GM18867 (cell line): ENCODE data around the gene ACOT7.

Experiments used
- ATAC-seq: cut with Tn5 transposase; IDR thresholded peaks from one replicate; pipeline ENCODE4 v1.9.1; 2021; ENCODE audit warnings: mild to moderate bottlenecking, moderate library complexity; ENCODE audit not compliant: unreplicated experiment

ACOT7 gene

DNA sequence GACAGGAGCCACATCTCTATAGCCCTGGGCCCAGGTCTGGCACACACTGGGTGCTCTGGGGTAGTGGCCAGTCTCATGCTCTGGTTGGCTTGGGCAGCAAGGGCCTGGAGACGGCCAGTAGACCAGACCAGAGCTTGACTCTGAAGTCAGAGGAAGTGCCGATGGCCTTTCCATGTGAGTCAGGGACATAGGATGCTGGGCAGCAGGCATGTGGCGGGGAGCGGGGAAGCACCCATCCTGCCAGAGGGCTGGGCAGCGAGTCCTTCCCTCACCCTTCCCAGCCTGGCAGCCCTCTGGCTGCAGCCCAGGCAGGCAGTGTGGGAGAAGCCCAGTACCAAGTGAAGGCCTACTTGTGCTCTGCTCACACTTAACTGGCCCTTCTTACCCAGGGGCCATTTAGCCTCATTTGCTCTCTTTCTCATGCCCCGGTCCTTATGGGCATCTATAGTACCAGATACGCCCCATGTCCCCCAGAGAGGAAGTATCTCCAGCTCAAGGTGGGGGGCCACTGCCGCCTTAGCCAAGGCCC is 136.0 kb downstream of the ACOT7 start:
- ATAC-seq, result no peak

- ATAC-seq, result no peak
These were observed 136.9 kb downstream of the ACOT7 start for GRCh38 chr1:6256645-6257044.

DNA sequence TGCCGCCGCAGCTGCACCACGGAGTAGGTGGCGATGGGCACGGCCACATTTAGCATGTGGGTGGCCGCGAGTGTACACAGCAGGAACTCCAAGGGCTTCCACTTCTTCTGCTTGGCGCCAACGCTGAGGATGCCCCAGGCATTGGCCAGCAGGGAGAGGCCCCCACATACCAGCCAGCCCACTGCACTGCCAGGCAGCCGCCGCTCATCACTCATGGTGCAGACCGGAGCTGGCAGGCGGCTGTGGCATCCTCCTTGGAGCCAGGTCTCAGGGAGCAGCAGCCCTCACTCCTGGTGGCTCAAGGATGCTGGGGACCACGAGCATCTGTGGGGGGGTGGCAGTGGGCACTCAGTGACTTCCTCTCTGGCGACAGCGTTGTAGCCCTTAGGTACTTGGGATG is 138.9 kb downstream of the ACOT7 start:
- ATAC-seq, result no peak

GRCh38 chr1:6253380-6253779 is 140.2 kb downstream of the ACOT7 start:
- no peak for ATAC-seq

GRCh38 chr1:6252374-6252710 is 141.2 kb downstream of the ACOT7 start:
- ATAC-seq, result no peak

DNA sequence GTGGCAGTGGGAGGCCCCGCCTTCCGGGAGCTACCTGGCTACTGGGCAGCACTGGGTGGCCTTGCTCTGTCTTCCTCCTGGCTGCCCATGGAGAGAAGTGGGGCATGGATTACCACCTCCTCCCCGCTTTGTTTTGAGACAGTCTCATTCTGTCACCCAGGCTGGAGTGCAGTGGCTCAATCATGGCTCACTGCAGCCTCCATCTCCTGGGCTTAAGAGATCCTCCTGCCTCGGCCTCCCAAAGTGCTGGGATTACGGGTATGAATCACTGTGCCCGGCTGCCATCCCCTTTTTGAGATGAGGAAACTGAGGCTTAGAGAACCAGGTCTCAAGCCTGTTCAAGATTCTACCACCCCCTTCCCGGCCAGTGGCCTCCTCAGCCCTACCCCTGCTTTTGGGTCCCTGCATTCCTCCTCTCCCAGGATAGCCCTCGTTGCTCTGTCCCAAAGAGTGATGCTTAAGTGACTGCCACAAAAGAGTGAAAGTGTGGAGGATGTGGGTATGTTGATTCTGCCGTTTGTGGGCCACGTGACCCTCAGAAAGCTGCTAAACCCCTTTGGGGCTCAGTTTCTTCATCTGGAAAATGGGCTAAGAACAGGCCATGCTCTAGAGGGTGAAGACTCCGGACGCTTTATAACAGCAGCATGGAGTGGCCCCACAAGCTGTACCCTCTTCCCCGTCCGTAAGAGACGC is 141.7 kb downstream of the ACOT7 start:
- ATAC-seq, result no peak

DNA sequence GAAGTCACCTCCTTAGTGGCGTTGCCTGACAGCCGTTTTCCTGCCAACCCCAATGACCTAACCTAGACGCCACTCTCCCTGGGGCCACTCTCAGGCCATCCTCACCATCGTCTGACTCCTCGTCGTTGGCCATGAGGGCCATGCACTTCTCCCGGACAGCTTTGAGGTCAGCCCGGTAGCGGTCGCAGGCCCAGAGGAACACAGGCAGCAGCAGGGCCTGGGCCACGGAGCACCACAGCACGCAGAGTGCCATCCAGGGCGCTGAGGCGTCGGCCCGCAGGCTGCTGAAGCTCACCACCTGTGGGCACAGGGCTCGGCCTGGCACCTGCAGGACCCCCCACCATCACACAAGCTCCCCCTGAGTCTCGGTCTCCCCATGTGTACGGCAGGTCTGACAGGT is 142.3 kb downstream of the ACOT7 start:
- ATAC-seq, result no peak

GRCh38 chr1:6249739-6250689 is 143.6 kb downstream of the ACOT7 start:
- no peak for ATAC-seq

GRCh38 chr1:6248932-6249738 is 144.4 kb downstream of the ACOT7 start:
- no peak for ATAC-seq

DNA sequence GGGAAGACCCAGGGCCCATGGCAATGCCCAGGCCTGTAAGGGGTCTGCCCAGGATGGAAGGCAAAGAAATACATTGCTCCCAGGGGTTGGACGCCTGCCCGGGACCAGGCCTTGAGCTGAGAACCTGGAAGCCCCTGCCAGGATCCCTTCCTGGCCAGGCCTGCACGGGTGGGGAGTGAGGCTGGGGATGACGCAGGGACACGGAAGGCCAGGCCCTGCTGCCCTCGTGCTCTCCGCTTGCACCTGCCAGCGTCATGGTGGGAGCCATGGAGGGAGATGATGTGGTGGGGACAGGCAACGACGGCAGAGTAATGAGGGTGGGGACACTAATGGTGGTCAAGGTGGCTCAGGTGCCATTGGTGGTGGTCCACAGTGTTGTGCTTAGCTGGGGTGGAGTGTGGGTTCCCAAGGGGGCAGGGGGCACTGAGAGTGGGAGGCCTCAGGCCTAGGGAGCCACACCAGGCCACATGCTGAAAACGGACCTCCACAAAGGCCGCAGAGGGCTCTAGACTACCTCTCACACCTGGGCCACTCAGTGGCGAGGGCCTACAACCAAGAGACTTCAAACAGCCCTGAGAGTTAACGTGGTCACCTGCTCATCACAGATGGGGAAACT is 145.3 kb downstream of the ACOT7 start:
- ATAC-seq, result no peak

- ATAC-seq, result no peak
These were observed 145.9 kb downstream of the ACOT7 start for GRCh38 chr1:6247651-6248050.

- no peak for ATAC-seq
These were observed 146.8 kb downstream of the ACOT7 start for GRCh38 chr1:6246497-6247467.

DNA sequence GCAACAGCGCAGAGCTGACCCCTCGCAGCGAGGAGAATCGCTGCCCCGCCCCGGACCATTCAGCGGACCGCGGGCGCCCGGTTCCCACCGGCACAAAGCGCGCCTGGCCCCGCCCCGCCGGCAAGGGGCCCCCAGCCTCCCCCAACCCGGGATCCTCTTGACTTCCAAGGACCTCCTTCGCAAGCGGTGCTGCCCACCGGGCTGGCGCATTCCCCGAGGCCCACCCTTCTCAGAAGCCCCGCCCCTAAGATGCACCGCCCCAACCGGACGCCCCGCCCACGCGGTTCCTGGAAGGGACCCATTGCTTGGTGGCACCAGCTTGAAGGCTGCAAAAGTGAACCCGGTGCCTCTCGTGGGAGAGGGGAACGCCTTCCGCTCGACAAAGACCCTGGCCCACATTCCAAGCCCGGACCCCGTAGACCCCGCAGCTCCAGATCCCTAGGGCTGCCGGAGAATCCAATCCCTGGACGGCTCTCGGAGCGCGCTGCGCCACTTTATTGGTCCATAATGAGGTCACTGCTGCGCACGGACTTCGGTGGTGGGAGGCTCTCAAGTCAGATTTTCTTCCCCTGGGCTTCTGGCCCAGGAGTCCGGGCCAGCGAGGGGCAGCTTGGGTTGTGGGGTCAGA is 147.6 kb downstream of the ACOT7 start:
- ATAC-seq, result no peak

GRCh38 chr1:6245086-6245868 is 148.3 kb downstream of the ACOT7 start:
- ATAC-seq, result no peak

DNA sequence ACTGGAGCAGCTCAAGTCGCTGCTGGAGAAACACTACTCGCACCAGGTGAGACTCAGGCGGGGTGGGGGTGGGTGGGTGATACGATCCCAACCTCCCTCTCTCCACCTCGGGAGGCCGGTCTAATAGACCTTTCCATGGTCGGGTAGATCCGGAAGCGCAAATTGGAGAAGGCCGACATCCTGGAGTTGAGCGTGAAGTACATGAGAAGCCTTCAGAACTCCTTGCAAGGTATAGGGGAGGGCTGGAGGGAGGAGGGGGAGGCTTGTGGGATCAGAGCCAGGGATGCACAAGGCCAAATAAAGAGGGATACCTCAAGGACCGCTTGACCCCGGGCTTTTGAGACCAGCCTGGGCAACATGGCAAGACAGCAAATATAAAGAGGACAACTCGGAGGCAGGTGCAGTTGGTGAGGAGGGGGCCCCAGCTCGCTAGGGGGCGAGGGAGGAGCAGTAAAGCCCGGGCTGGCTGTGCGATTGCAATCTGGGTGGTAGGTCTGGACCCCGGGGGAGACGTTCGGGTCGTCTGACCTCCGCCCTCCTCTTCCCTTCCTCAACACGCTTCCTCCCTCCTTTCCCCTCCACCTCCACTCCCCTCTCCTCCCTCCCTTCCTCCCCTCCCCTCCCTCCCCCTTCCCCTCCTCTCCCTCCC is 149.0 kb downstream of the ACOT7 start:
- no peak for ATAC-seq

- ATAC-seq, result no peak
These were observed 149.6 kb downstream of the ACOT7 start, which contains the start of gene HES3 for GRCh38 chr1:6243993-6244392. Gene HES3, plus strand, starts transcription at chr1:6244179. Its CDS starts 187 bp downstream, at chr1:6244366.

DNA sequence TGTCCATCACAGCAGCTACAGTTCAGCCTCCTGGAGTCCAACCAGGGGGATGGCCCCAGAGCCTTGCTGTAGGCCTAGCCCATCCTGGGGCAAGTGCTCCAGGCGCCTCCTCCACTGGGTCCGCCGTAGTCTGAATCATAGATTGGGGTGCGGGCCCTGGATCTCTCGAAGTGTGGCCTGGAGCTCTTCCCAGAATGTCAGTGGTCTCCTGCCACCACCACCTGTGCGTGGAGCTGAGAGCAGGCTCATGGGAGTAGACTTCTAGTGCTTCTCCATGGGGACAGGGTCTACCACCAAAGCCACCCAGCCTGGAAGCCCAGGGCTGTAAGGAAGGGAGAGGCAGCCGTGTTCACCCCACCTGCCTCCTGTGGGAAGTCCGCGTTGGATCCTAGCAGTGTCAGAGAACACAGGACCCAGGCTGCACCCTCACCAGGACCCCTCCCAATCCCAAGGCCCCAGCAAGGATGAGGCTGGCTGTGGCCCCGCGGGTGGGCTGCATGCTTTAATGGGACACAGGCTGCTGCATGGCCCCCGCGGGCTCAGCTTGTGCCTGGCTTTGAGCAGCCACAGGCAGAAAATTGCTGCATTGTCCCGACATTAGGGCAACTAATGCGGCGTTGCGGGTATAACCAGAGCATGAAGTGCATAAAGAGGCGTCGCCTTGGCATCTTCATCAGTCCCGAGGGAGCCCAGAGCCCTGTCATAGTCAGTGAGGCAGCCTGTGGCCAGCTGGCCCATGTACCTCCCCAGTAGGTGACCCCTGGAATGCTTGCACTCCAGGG is 150.3 kb downstream of the ACOT7 start:
- ATAC-seq, result no peak
